Inflammatory macrophage treated with lipopolysaccharide for 1 hour (primary cell): ENCODE measurements around the gene EIF4E.
"Not testable (repeated sequence)": the region's sequence is repeated elsewhere in the genome, so short reads cannot be mapped to it uniquely, and the experiment has no call there.

ENCODE experiments used
- DNase-seq, 2 donors: peaks; one replicate each; pipeline ENCODE4 v3.0.0-alpha.2; 2020 to 2022

Gene EIF4E

GRCh38 chr4:98928505-98929340 lies at the start of gene EIF4E:
Gene EIF4E, minus strand, starts transcription at chr4:98929133. Its CDS starts 21 bp downstream, at chr4:98929112.
- DNase-seq: peak; percentile 97 to 98

- DNase-seq: no peak
These were observed 48.6 kb upstream of the EIF4E start for GRCh38 chr4:98977557-98977956.

- DNase-seq: no peak
These were observed 47.8 kb upstream of the EIF4E start for GRCh38 chr4:98976716-98977115.

- DNase-seq: peak in 1 of 2 donors; percentile 9
These were observed 41.2 kb upstream of the EIF4E start for GRCh38 chr4:98969878-98970785.

- no peak for DNase-seq
These were observed 38.9 kb upstream of the EIF4E start for GRCh38 chr4:98967786-98968329.

- no peak for DNase-seq
These were observed 38.0 kb upstream of the EIF4E start for GRCh38 chr4:98966926-98967325.

- no peak for DNase-seq
These were observed 34.9 kb upstream of the EIF4E start for GRCh38 chr4:98963538-98964433.

GRCh38 chr4:98961770-98962169 lies 32.8 kb upstream of the EIF4E start:
- DNase-seq: no peak

- no peak for DNase-seq
These were observed 30.5 kb upstream of the EIF4E start for GRCh38 chr4:98959411-98959810.

- DNase-seq: no peak
These were observed 29.1 kb upstream of the EIF4E start for GRCh38 chr4:98958065-98958464.

- DNase-seq: no peak
These were observed 26.3 kb upstream of the EIF4E start for GRCh38 chr4:98955229-98955628.

- DNase-seq: no peak
These were observed 22.8 kb upstream of the EIF4E start for GRCh38 chr4:98951710-98952109.

- no peak for DNase-seq
These were observed 22.0 kb upstream of the EIF4E start for GRCh38 chr4:98950925-98951324.

- no peak for DNase-seq
These were observed 17.4 kb upstream of the EIF4E start for GRCh38 chr4:98946359-98946758.

- DNase-seq: no peak
These were observed 16.4 kb upstream of the EIF4E start for GRCh38 chr4:98945297-98945850.

- peak; percentile 43 to 84 for DNase-seq
These were observed 11.0 kb upstream of the EIF4E start for GRCh38 chr4:98939892-98940298.

- DNase-seq: peak; percentile 48 to 71
These were observed 10.5 kb upstream of the EIF4E start for GRCh38 chr4:98939438-98939837.

GRCh38 chr4:98937986-98938720 lies 9.2 kb upstream of the EIF4E start:
- peak; percentile 46 to 64 for DNase-seq

- DNase-seq: no peak
These were observed 6.7 kb upstream of the EIF4E start for GRCh38 chr4:98935633-98936032.

- not testable (repeated sequence) for DNase-seq
These were observed 5.9 kb upstream of the EIF4E start for GRCh38 chr4:98934851-98935250.

GRCh38 chr4:98932539-98932938 lies 3.6 kb upstream of the EIF4E start:
- DNase-seq: peak; percentile 70 to 88
